ENCODE data around the gene SCN1A. TPM values are rescaled to one million over a fixed set of nuclear protein-coding genes. Genes with fewer than 3 reads are reported as not detected.
"Not testable (repeated sequence)": the region's sequence is repeated elsewhere in the genome, so short reads cannot be mapped to it uniquely, and the experiment has no call there.

SCN1A gene
- polyA plus RNA-seq, 1 donor, result 0.13 TPM

GRCh38 chr2:166135152-166135848, 7.5 kb upstream of the SCN1A start:
- no peak for DNase-seq

DNA sequence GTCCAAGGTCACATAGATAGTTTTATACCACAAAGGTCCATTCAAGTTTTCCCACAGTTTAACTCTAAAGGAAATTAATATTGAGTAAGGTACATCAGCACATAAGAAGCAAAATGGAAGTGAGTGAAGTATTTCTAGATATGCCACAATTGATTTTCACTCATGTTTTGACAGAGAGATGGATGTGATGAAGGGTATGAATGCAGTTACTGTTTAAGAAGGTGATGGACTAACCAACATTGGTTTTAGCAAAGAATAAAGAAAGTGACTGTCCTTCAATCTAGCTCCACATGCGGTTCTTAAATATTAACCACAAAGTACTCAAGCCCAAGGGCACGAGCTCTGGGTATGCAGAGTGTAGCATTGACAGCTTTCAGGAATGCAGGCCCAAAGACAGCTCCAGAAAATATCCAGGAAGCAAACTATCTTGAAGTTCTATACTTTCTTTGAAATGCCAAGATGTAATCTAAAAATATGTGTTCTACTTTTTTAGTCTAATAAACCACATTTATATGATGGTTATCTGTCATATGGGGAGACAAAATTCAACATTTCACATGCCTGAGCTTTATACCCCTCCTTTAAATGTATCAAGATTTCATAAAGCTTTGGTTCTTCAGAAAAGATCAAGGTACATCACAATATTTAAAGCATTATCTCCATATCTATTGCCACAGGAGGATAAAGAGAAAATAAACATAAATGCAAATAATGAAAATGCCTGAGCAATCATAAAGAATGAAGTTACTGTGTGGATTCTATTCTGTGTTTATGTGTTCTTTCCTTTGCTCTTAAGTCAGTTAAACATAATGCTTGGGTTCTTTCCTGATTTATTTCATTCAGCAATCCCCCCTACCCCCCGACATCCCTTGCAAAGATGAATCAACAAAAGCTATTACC, 6.7 kb upstream of the SCN1A start:
- no peak for DNase-seq

GRCh38 chr2:166133653-166134052, 5.8 kb upstream of the SCN1A start:
- DNase-seq, result no peak

GRCh38 chr2:166128156-166128505, 311 bp upstream of the SCN1A start:
- no peak for DNase-seq

DNA sequence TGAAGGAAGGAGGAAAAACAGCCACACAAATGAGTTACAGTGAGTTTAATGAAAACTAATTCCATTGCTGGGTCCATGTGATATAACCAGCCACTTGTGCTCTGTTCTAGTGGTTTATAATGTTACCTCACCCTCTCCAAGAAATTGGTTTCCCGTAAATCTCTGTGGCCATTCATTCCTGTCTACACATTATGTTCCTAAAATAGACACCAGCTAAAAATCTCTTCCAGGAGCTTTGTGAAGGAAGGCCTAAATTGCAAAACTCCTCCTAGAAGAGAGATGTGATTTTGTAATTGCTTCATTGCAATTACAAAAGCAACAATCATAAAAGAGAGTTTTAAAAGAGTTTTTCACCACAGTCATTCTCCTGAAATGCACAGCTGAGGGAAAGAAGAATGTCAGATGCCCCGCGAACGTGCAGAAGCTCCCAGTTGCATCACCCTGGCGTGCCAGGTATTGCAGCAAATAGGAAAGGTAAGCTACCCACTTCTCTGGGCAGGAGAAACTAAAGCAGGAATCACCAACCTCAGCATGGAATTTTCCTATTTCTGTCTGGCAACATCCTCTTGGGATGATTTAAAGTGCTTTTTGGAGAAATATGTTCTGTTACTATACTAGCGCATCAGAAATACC, 1.7 kb downstream of the SCN1A start:
- no peak for DNase-seq

DNA sequence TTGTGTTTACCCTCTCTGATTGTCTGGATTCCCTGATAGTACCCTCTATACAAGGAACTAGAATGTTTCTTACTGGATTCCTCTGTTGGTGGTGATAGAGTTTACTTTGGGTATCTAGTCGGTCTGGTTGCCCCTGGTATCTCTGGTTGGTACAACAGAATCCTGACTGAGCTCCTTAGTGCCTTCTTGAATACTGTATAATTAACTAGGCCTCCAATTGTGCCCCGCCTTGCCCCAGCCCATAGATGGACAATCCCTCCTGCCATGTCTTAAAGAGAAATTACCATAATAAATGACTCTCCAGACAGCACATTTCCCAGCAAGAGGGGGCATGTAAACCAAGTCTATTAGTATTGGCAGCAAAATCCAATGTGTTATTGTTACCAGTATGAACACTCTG, 2.3 kb downstream of the SCN1A start:
- DNase-seq, result no peak

DNA sequence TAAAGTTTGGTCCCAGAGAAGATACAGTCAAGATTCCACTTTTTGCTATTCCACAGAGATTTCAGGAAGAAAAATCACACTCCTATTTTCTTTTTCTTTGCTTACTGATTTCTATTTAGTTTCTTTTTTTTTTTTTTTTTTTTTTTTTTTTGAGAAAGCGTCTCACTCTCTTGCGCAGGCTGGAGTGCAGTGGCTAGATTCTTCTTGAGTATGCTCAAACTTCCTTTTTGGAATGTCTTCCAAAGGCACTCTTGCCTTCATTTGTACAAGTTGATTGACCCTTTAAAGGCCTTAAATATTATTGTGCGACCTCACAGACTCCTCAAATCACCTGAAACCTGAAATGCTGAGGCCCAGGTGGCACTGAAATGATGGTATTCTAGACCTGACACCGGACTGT, 9.6 kb downstream of the SCN1A start:
- no peak for DNase-seq

DNA sequence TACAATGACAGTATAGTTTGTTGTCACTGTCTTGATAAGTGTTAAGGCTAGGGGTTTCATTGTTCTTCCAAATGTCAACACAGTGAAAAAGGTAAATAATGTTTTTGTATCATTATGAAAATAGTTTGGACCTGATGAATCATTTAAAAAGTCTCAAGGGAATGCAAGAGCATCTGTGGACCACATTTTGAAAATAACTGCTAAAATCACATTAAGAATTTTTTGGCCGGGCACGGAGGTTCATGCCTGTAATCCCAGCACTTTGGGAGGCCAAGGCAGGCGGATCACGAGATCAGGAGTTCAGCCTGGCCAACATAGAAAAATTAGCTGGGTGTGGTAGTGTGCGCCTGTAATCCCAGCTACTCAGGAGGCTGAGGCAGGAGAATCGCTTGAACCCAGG, 10.3 kb downstream of the SCN1A start:
- DNase-seq, result no peak

DNA sequence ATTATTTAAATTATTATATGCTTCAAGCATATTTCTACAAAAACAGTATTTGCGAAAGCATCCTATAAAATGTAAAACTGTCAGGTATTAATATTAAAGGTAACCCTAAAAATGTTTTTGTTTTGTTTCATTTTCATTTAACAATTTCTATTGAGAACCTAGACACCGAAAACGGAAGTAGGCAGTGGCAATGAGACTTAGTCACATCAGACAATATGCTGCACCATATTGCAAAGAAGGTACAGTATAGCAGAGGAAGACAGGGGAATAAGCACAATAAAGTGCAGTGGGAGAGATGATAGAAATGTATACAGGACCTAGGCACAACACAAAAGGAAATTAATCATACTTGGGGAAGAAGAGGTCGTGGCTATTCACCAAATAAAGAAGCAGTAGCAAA, 12.2 kb downstream of the SCN1A start:
- no peak for DNase-seq

GRCh38 chr2:166112193-166112605, 15.6 kb downstream of the SCN1A start:
- DNase-seq, result no peak

GRCh38 chr2:166106431-166107015, 21.3 kb downstream of the SCN1A start:
- no peak for DNase-seq

DNA sequence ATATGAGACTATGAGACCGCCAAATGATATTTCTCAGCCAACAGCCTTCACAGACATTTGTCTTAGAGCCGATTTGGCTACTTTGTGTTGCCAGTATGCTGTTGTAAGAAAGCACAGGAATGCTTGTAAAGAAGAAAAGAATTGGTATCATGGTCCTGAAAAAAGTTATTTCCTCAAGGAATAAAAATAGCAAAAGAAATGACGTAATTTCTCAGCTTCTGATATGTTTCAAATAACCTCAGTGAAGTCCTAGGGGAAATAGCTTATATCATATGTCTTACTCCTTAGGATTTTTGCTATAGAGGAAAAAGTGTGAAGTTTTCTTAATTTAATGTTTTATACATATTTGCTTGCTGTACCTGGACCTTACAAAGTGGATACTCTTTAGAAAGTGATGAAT, 23.0 kb downstream of the SCN1A start:
- DNase-seq, result no peak

DNA sequence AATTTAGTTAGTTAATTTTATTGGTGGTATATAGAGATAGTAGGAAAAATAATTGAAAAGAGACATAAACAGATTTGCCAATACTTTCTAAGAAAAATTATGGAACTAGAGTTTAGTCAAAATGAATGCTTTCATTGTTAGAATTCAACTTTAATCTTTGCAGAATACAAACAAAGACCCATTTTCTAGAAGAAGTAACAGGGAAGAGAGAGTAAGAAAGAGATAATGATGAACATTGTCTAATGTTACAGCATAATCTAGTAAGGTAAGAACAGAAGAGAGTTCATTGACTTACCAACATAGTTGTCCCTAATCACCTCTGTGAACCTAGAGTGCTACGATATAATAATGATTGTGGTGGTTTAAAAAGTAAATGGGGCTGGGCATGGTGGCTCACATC, 23.7 kb downstream of the SCN1A start:
- no peak for DNase-seq

DNA sequence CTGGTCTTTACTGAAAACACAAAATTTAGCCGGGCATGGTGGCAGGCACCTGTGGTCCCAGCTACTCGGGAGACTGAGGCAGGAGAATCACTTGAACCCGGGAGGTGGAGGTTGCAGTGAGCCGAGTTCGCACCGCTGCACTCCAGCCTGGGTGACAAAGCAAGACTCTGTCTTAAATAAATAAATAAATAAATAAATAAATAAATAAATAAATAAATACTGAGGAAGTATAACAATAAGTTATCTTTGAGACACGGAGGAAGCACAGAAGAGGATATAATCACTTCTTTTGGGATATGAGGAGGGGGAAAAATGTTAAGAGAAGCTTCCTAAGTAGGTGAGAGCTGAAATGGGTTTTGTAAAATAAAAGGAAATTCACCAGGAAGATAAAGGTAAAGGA, 24.5 kb downstream of the SCN1A start:
- not testable (repeated sequence) for DNase-seq

- DNase-seq, result no peak
These were observed 33.5 kb downstream of the SCN1A start for GRCh38 chr2:166094325-166094724.

GRCh38 chr2:166092889-166093288, 34.9 kb downstream of the SCN1A start:
- DNase-seq, result no peak

DNA sequence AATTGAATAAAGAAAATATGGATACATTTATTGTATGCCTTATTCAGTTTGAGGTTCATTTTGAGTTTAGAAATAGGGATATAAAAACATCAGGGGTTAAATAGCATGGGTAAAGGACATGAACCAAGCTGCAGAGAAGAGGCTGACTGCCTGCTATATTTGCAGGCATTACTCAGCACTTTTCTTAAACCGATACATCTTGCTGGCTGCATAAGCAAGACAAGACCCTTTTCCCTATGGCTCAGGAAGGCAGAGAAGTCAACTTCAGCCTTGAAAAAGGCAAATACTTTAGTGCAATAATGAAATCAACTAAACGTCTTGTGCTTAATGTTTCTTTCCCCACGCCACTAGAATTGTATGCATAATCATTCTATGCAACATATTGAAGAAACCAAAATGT, 36.4 kb downstream of the SCN1A start:
- no peak for DNase-seq

GRCh38 chr2:166090908-166091307, 36.9 kb downstream of the SCN1A start:
- DNase-seq, result no peak

DNA sequence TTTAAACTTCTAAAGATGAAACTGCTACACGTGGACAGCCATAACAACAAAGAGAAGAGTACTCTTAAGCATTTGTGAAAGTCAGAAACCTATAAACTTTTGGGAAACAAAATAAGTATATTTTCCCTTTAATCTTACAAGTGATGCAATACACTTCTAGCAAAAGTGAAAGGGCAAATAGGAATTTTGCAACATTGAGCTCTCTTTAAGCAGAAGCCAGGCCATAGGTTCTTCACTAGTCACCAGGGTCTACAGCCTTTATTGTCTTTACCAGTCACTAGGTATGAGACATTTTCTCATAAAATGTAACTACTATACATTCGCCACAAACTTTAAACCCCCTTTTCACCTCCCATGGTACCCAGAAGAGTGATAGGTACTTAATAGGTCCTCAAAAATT, 37.5 kb downstream of the SCN1A start:
- no peak for DNase-seq

- no peak for DNase-seq
These were observed 39.2 kb downstream of the SCN1A start for GRCh38 chr2:166088634-166089033.

DNA sequence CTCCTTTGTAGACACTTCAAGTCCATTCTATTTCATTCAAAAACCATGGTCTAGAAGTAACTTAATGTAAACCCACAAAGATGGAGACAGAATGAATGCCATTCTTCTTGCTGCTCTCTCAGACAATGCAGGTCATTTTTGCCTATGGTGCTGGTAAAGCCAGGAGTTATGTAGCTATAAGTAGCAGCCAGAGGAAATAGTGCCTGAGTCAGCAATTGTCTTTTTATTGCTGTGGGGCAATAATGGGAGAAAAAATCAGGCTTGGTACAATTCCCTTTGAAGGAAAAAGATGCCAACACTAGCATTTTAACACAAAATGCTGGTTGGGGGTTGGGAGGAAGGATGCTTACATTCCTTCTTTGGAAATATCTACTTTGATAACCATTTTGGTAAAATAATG, 43.5 kb downstream of the SCN1A start:
- DNase-seq, result no peak

DNA sequence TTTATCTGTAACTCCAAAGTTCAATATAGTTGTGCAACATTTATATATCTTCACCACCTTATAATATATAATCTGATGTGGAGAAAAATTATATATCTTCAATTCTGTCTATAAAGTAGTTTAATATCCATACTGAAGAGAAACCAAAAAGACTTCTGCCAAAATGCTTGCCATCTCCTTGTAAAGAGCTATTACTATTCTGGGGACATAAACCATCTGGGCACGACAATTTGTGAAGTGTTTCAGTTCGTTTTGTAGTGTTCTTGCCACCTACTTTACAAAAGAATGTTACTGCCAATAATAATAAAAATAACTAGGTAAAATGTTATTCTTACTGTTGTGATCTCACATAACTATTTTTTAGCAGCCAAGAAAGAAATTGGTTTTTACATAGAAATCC, 45.1 kb downstream of the SCN1A start:
- no peak for DNase-seq

- no peak for DNase-seq
These were observed 46.0 kb downstream of the SCN1A start for GRCh38 chr2:166081852-166082251.
